CD4-positive, alpha-beta T cell treated with Interferon alpha-2 for 1 hour (primary cell): Measurements from ENCODE around the gene SPDYE2B.
A peak's percentile ranks its signal among the peaks of the same experiment; 100 is the strongest.
"Not testable (repeated sequence)": the region's sequence is repeated elsewhere in the genome, so short reads cannot be mapped to it uniquely, and the experiment has no call there.

Source experiments
- DNase-seq, 2 donors: peaks; one replicate each; pipeline ENCODE4 v3.0.0-alpha.2; 2020 to 2022

The SPDYE2B gene, protein sequence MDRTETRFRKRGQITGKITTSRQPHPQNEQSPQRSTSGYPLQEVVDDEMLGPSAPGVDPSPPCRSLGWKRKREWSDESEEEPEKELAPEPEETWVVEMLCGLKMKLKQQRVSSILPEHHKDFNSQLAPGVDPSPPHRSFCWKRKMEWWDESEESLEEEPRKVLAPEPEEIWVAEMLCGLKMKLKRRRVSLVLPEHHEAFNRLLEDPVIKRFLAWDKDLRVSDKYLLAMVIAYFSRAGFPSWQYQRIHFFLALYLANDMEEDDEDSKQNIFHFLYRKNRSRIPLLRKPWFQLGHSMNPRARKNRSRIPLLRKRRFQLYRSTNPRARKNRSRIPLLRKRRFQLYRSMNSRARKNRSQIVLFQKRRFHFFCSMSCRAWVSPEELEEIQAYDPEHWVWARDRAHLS

DNA sequence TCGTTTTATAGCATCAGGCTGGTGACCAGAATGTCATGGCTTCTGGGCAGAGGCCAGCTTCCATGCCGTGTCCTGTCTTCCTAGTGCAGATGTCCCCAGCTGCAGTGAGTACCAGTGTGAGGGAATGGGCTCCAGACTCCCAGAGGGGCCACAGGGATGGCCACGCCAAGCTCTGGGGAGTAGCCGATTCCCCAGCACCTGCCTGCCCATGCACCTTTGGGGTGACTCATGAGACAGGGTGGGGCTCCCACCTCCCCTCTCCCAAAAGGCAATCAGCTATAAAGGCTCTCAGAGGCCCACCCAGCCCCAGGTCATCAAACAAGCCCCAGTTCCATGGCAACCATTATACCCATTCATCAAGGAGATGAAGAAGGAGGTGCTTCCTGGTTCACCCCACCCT is at the start of gene SPDYE2B:
SPDYE2B (plus strand) TSS at position 396 of the 400 bp plus-strand sequence. CDS start 2,030 bp downstream, outside the sequence.
- DNase-seq, result not testable (repeated sequence)

DNA sequence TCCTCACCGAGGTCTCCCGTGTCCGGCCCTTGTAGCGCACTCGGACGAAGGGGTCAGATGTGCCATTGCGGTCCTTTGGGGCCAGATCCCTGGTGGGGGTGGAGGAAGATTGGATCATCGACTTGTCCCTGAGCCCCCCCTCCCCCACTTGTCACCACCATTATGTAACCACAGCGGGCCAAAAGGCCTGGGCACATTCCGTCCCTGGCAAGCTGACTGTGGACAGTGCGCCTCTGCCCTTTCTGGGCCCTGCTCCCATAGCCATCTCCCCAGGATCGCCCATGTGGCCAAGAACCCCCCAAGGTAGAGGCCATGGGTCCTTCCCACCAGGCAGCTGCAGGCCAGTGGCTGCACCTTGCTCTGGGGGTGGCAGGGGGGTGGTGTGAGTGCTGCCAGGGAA is 47.8 kb upstream of the SPDYE2B start:
- not testable (repeated sequence) for DNase-seq

DNA sequence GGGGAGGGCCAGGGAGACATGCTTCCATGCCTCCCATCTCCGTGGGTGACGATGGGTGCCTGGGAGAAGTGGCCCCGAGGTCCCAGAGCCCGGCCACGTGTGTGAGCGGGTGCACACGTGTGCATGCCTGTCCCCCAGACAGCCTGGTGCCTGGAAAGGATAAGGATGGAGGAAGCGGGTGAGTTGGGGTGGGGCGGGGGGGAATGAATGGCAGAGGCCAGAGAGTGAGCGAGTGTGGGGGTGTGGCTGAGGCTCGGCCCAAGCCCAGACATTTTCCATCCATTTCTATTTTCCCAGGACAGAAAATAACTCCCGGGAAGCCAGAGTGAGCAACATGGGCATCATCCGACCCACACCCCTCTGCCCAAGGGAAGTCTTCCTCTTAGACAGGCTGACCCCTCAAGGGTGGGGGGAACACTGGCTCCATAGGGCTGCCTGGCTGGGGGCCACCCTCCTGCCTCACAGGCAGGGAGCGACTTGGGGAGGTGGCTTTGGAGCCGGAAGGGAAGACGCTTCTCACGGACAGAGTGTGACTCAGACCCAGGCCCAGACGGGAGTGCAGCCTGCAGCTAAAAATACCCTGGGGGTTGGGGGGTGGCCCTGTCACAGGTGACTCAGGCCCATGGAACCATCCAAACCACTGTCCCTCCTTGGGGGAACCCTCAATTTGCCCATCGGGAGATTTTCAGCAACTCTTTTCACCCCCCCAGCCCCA is 45.5 kb upstream of the SPDYE2B start:
- not testable (repeated sequence) for DNase-seq

DNA sequence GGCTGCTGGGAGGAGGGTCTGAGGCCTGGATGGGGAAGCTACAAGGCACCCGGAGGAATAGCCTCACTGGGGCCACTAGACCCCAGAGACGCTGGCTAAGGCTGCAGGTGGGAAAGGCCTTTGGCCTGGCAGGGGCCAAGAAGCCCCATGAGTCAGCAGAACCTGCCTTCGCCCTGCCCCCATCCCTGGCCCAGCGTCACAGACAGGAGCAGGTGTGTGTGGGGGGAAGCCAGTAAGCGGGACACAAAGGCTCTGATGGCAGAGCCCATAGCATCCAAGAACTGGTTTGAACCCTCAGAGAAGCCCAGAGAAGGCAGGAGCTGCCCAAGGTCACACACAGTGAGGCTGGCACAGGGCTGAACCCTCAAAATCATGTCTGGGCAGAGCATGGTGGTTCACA is 43.3 kb upstream of the SPDYE2B start:
- not testable (repeated sequence) for DNase-seq

DNA sequence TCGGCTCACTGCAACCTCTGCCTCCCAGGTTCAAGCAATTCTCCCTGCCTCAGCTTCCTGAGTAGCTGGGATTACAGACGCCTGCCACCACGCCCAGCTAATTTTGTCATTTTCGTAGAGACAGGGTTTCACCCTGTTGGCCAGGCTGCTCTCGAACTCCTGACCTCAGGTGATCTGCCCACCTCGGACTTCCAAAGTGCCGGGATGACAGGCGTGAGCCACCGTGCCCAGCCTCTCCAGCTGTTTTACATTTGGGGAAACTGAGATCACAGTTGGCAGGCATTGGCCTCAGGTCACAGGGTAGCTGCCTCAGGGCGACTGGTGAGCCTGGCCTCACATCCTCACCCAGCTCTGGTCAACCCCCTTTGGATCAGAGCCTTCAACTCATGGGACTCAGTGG is 40.4 kb upstream of the SPDYE2B start:
- DNase-seq, result not testable (repeated sequence)

DNA sequence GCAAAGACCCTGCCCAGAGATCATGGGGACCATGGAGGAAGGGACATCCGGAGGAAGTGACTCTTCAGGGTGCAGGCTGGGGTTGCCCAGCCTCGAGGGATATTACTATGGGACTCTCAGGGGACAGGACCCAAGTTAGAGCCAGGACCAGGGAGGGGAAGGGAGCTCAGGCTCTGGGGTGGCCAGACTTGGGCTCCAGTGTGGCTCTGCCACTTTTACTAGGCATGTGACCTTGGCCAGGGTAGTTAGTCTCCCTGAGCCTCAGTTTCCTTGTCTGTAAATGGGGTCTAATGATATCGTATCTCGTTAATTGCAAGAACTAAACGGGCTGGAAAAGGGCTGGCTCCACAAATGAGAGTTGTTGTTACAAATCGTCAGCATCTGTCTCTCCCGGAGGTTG is 39.7 kb upstream of the SPDYE2B start:
- DNase-seq, result not testable (repeated sequence)

DNA sequence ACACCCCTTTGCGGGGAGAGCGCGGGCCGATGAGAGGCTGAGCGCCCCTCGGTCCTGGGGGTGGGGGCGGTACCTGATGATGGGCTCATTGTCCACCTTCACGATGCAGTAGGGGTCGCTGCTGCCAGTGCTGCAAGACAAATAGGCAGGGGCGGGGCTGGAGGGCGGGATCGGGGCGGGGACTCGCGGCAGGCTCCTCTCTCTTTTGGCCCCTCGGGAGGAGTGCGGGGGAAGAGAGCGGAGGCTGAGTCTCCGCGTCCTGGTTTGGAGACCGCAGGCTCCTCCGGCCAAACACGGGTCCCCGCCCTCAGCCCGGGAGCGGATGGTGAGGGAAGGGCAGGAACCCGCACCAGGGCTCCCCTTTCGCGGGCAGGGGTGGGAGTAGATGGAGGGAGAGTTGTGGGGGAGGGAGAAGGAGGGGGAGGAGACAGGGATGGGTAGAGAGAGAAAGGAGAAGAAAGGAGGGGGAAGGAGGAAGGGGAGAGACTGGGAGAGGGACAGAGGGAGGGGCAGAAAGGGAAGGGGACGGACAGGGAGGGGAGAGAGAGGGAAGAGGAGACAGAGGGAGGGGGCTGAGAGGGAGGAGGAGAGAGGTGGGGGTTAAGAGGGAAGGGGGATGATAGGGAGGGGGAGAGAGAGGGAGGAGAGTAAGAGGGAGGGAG is 39.0 kb upstream of the SPDYE2B start:
- DNase-seq, result not testable (repeated sequence)

DNA sequence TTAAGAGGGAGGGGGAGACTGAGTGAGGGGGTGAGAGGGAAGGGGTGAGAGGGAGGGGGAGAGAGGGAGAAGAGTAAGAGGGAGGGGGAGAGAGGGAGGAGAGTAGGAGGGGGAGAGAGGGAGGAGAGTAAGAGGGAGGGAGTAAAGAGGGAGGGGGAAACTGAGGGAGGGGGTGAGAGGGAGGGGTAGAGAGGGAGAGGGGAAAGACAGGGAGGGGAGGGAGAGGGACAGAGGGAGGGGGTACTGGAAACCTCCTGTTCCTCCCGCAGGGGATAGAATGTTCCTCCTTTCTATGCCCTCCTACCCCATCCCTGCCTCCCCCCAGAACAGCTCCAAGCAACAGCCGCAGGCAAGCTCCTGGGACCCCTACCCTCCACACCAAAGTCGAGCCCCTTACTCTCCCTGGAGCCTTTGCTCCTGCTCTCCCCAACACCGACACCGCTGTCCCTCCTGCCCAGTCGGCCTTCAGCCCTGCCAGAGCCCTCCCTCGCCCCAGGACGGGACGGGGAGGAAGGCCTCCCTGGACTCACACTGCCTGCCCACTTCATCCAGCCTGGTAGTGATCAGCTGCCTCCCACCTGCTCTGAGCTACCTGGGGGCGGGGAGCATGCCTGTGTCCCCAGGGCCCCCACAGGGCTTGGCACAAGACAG is 38.3 kb upstream of the SPDYE2B start:
- DNase-seq, result not testable (repeated sequence)

DNA sequence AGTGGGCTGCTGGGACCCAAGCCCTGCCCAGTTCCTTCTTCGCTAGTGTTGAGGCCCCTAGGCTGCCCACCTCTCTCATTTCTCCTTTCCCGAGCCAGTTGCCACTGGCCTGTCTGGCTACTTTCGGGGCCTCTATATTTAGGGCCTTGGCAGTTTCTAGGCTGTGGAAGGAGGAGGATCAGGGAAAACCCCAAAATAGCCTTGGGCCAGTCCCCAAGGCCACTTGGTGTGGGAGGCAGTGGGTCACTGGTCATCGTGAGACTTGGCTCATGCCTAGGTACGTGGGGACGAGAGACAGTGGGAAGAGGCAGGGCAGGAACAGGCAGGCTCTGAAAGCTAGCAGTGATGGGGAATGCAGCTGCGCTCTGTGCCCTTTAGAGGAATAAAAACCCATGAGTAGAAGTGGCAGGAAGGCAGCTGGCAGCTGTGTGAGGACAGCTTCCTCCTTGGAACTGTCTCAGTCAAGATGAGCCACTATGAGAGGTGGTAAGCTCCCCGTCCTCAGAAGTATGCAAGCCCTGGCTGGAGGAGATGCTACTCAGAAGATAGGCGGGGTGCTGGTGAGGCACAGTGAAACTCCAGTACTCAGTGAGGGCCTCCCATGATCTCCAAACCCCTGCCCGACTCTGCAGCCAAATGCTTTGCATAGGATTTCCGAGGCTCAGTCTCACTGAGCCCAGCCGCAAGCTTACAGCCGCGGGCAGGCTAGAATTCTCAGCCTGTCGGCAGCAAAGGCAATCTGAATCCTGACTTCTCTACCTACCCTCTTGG is 36.4 kb upstream of the SPDYE2B start:
- not testable (repeated sequence) for DNase-seq

DNA sequence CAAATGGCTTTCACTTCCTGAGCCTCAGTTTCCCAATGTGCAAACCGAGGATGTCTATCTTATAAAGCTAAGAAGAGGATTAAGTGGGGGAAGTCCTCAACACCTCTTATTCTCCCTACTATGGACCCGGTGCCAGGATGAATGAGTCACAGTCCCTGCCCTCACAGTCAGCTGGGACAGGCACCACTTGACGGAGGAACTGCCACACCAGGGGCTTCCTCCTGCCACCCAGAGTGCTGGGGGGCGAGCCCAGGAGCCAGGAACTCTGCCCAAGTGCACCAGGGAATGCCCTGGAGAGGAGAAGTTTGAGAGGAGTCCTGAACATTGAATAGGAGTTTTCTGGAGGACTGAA is 35.8 kb upstream of the SPDYE2B start:
- not testable (repeated sequence) for DNase-seq

DNA sequence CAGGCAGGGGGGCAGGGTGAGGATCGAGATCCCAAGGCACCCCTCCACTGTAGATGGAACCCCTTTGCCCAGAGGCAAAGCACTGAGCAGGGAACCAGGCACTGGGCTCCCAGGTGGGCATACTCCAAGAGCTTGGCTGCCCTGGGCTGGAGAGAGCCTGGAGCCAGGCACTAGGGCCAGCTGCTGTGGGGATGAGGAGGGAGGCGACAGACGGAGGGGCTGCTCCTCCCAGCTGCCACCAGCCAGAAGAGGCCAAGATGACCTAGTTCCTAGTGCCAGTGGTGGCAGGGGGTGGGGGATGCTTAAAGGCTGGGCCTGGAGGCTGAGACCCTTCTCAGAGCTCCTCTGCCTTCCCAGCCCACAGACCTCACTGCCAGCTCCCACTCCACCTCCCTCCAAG is 35.2 kb upstream of the SPDYE2B start:
- not testable (repeated sequence) for DNase-seq

DNA sequence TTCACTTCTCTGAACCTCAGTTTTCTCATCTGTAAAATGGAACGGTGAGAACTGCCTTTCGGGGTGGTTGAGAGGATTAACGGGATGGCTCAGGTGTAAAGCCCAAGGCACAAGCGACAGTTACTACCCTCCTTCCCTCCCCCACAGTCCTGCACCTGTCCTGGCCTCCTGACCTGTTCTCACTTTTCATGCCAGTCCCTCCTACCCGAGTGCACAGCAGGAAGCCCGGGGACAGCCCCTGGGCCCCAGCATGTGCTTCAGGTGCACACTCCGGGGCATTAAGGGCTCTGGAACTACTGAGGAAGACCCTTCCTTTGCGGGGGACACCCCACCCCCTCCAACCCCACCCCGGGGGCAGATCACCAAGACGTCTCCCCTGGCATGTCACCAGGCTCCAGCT is 34.2 kb upstream of the SPDYE2B start:
- DNase-seq, result not testable (repeated sequence)

DNA sequence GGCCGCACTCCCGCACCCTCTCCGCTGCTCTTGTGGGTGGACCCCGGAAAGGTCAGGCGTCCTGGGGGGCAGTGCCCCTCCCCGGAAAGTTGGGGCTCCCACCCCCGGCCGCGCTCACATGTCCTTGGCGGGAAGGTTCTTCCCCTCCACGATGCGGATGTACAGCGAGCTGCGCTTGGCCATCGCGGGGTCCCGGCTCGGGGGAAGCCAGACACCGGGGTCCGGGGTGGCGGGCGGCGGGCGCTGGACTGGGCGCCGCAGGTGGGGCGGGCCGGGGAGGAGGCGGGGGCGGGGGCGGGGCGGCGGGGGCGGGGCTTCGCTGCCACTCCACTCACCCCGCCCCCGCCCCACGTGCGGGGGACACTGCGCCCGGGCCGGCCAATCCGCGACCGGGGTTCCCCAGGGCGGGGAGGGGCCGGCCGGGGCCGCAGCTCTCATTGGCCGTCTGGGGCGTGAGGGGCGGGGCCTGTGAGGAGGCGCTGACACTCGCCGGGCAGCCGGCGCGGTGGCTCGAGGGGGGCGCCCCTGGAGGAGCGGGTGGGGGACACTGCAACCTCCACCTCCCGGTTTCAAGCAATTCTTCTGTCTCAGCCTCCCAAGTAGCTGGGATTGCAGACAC is 33.5 kb upstream of the SPDYE2B start, which contains the start of gene RASA4:
RASA4 (minus strand) TSS at position 250 of the 619 bp plus-strand sequence; CDS start at position 183, 67 bp downstream.
- DNase-seq, result peak in 1 of 2 donors; percentile 59

DNA sequence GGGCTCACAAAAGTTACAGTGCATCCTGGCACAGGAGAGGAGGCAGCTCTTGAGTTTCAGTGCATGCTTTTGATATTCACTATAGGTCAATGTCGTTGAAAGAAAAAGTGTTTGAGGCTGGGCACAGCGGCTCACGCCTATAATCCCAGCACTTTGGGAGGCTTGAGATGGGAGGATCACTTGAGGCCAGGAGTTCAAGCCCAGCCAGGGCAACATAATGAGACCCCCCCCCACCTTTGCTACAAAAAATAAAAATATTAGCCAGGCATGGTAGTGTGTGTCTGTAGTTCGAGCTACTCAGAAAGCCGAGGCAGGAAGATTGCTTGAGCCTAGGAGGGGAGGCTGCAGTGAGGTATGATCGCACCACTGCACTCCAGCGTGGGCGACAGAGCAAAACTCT is 32.0 kb upstream of the SPDYE2B start:
- DNase-seq, result not testable (repeated sequence)

DNA sequence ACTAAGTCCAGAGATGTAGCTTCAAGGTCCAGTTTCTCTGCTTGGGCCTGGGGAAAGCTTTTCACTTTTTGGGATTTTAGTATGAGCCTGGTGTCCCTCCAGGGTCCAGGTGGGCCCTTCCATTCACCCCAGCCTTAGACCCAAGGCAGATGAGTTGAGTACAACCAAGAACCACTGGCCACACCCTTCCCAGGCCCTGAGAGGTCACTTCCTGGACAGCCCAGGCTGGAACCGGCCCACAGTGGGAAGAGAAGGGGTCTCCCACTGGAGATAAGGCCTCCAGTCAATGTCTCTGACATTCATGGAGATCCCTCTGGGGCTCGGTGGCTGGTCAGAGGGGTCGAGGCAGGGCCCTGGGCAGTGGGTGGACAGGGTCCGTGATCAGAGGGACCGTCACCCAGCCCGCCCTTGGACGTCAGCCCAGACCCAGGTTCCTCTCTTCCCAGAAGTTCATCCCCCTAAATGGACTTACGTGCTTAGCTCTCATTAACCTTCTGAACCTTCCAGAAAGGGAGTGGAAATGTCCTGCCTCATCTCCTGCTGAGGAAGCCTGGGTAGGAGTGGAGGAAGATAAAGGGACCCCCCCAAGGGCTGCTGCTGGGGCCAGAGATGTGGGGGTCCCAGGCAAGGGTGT is 22.7 kb upstream of the SPDYE2B start:
- DNase-seq, result not testable (repeated sequence)

DNA sequence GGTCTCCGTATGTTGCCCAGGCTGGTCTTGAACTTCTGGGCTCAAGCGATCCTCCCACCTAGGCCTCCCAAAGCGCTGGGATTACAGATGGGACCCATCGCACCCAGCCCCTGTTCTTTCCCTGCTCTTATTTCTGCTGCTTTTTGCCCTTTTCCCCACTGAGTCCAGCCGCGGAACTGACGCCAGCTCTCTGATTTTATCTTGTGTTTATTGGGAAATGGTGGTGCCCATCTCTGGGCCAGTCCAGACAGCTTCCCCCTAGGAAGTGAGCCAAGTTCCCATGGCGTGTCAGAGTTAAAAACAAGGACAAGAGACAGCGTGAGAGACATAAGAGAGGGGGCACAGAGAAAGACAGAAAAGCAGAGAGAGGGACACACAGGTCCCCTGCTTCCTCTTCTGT is 19.5 kb upstream of the SPDYE2B start:
- not testable (repeated sequence) for DNase-seq

DNA sequence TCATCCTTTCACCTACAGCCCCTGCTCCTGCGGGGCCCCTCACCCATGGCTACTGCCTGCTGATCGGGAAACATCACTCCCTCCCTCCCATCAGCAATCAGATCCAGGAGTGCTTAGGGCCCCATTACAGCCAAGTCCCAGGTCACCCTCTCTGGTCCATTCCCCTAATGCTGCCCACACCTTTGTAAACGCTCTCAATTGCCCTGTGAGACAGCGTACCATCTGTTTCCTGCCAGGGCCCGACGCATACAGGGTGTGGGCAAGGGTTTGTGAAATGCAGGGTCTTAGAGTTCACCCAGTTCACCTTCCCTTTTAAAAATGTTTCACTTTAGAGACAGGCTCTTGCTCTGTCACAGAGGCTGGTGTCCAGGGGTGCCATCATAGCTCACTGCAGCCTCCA is 15.8 kb upstream of the SPDYE2B start:
- DNase-seq, result not testable (repeated sequence)

DNA sequence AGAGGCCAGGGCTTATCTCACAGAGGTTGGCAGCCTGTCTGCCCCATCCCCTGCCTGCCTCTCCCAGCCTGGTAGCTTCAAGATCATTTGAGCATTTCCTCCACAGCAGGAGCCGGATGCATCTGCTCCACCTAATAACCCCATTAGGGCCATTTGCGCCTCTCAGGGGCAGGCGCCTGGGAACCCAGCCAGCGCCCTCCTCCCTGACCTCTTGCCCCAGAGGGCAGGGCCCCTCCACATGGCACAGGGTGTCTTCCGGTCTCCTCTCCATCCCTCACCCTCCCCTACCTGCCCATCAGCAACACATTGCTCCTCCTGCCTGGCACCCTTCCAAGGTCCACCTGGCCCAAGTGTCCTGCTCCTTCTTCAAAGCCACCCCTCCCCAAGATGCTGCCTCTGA is 14.8 kb upstream of the SPDYE2B start:
- not testable (repeated sequence) for DNase-seq

DNA sequence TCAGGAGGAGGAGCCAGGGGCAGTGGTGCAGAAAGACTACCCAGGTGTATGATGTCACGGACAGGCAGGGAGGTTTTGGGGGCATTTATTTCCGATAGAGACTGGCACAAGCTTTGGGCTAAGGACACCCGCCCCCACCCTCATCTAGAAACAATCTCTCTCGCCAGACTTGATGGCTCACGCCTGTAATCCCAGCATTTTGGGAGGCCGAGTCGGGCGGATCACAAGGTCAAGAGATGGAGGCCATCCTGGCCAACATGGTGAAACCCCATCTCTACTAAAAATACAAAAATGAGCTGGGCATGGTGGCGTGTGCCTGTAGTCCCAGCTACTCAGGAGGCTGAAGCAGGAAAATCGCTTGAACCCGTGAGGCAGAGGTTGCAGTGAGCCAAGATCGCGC is 13.2 kb upstream of the SPDYE2B start:
- not testable (repeated sequence) for DNase-seq

DNA sequence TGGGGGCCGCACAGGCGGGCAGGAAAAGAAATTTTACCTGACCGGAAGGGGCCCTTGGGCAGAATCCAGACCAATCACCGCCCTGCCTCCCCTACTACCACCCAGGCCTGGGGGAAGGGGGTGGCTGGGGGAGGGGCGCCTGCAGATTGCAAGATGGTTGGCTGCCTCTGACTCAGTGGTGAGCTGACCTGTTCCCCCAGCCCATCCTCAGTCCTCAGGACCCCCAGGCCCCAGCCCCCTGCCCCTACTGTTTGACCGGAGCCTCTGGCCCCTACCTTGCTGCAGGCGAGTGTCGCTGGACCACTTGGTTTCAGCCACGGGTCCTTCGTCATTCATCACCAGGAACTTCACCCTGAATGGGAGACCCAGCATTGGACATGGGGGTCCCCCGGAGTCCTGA is 11.3 kb upstream of the SPDYE2B start:
- DNase-seq, result not testable (repeated sequence)

DNA sequence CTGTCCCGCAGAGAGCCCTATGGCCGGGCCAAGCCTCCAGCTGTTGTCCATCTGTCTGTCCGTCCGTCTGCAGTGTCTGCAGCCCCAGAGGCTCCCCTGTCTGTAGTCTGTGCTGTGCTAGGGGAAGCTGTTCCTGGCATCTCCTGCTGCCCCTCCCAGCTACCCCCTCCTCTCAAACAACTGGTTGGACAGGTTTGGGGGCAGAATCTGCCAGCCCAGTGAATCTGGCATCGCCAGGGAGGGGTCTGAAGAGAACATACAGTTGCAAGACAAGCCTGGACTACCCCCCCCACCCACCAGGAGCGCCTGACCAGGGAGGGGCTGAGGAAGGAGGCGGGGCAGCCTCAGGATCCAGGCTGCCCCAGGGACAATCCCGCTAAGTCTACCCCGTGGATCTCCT is 7.4 kb upstream of the SPDYE2B start, which contains the start of gene UPK3BL1:
UPK3BL1 (minus strand) TSS at position 101 of the 400 bp plus-strand sequence; CDS start at position 51, 50 bp downstream.
- DNase-seq, result not testable (repeated sequence)
